Lung (tissue), 12 donors: ENCODE data around the gene LRP2. TPM values are rescaled to one million over a fixed set of nuclear protein-coding genes. Genes with fewer than 3 reads are reported as not detected.
A peak's percentile ranks its signal among the peaks of the same experiment; 100 is the strongest.

ENCODE experiments used
- ATAC-seq: fragments of 200-7000 bp; cut with Tn5 transposase; one replicate; pipeline ENCODE4 v1.9.1; 2020; ENCODE audit warnings: moderate number of reproducible peaks; ENCODE audit not compliant: insufficient read depth, low FRiP score
- DNase-seq, 3 donors: peaks; one replicate each; pipeline ENCODE4 v3.0.0-alpha.2; 2013 to 2017
- H3K27ac ChIP-seq, 2 donors: one replicate each; pipeline ENCODE4 v1.5.1; 2013; ENCODE audit warnings: mild to moderate bottlenecking in 2 of 2, moderate library complexity in 2 of 2, control low read depth in 1 of 2, inconsistent platforms in 1 of 2, low read depth in 1 of 2, low read length in 1 of 2
- H3K27me3 ChIP-seq, 3 donors: one replicate each; pipeline ENCODE4 v1.5.1; 2013; ENCODE audit warnings: low read length in 2 of 3; ENCODE audit not compliant: control insufficient read depth in 3 of 3, insufficient read depth in 3 of 3
- H3K36me3 ChIP-seq, 4 donors: one replicate each; pipeline ENCODE4 v1.5.1; 2013; ENCODE audit warnings: low read length in 4 of 4, mild to moderate bottlenecking in 1 of 4, moderate library complexity in 1 of 4; ENCODE audit not compliant: control insufficient read depth in 4 of 4, insufficient read depth in 4 of 4
- H3K4me1 ChIP-seq, 5 donors: one replicate each; pipeline ENCODE4 v1.5.1; 2013; ENCODE audit warnings: low read length in 5 of 5, mild to moderate bottlenecking in 2 of 5, moderate library complexity in 1 of 5; ENCODE audit not compliant: control insufficient read depth in 5 of 5, insufficient read depth in 5 of 5
- H3K4me3 ChIP-seq: one replicate; pipeline ENCODE4 v1.5.1; 2013; ENCODE audit warnings: mild to moderate bottlenecking, control low read depth, moderate library complexity
- H3K9ac ChIP-seq, 2 donors: one replicate each; pipeline ENCODE4 v1.5.1; 2013; ENCODE audit warnings: low read length in 2 of 2, control low read depth in 1 of 2; ENCODE audit not compliant: insufficient read depth in 1 of 2
- H3K9me3 ChIP-seq, 4 donors: one replicate each; pipeline ENCODE4 v1.5.1; 2013; ENCODE audit warnings: low read length in 3 of 4, mild to moderate bottlenecking in 1 of 4, moderate library complexity in 1 of 4; ENCODE audit not compliant: control insufficient read depth in 4 of 4, insufficient read depth in 3 of 4
- CTCF ChIP-seq: IDR thresholded peaks from 2 replicates; pipeline ENCODE4 v1.5.1; 2012; ENCODE audit warnings: mild to moderate bottlenecking; ENCODE audit errors: control extremely low read depth, extremely low read depth
- WGBS, 2 donors: extraction: QIAGEN DNeasy Blood & Tissue Kit; methylation state at CpG; one replicate each; pipeline ENCODE4 v1.1.7; 2013; 5-methylcytosine and 5-hydroxymethylcytosine counted together
- polyA plus RNA-seq, 2 donors: library from polyadenylated mRNA; stranded (reverse); fragments of 200-250 nt; gene quantifications; one replicate each; pipeline ENCODE4 v1.2.1, GENCODE V29; 2013
- total RNA-seq, 2 donors: library from RNA; depleted of rRNA in 1 of 2; stranded (reverse); fragments of >200 nt in 1 of 2; gene quantifications; one replicate each; pipeline ENCODE4 v1.2.1, GENCODE V29; 2014 to 2021
- donor health status: control.
- donor health status: control.
- donor health status: Bipolar disorder and iron deficiency.
- donor health status: healthy.
- donor health status: DM: yes; HTN: yes; CAD: no.

LRP2 gene
- total and polyA plus RNA-seq, 4 donors = 2.4 to 39.5 (median 15.8) TPM

DNA sequence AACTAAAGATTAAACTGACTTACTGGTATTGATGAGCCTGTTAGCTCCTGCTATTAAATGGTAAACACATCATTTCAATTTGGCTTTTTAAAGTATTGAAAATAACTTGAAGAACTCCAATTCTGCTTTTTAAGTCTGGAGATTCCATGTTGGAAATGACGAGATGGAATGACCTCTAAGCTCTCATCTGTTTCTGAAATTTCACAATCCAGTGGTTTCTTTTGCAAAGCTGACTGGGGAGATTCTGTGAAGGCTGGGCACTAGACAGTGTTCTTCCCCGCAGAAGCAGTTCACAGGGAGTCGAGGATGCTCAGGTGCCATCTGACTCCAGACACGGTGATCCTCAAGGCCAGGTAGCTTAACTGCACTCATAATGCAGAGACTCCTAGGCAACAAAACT lies 248.3 kb downstream of the LRP2 start:
- DNase-seq (no peak), ATAC-seq (no peak)
- H3K36me3 ChIP-seq = no peaks in the 10 kb centered on the region
- WGBS, 2 donors = 47 to 80% methylated on average over 4 of the region's 4 CpGs
- no peak for TF ChIP-seq CTCF
- no peak overlapping the region for H3K27ac ChIP-seq
- H3K4me3 ChIP-seq = no peak overlapping the region
- no peaks in the 10 kb centered on the region for H3K27me3 ChIP-seq
- H3K9me3 ChIP-seq = peaks cover 0 to 4% (median 0%) of the 10 kb centered on the region in 4 donors
- no peaks in the 10 kb centered on the region for H3K4me1 ChIP-seq
- no peak overlapping the region for H3K9ac ChIP-seq

GRCh38 chr2:169112841-169113240 lies 249.5 kb downstream of the LRP2 start:
- ATAC-seq = no peak
- TF ChIP-seq CTCF = no peak
- WGBS, 2 donors = 78 to 83% methylated on average over 6 of the region's 6 CpGs

DNA sequence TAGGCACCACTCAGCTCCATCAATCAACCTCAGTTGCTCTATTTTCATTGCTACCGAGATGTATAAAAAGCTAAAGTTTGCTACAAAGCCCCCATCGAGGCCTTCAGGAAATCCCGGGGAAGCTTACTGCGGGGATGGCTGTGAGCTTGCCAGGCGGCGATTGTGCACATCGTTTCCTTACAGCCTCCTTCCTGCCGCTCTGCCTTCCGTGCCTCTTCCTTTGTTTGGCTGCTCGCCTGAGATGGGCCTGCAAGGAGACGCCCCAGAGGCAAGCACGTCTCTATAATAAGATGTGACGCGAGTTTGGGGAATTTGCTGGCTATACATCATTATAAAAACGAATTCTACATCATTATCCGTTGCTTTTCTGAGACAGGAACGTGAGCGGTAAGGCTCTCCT lies 251.4 kb downstream of the LRP2 start:
- Histone ChIP-seq H3K4me3 (no peak overlapping the region), H3K36me3 (no peaks in the 10 kb centered on the region), H3K27me3 (no peaks in the 10 kb centered on the region), H3K4me1 (no peaks in the 10 kb centered on the region), H3K27ac (no peak overlapping the region), H3K9ac (no peak overlapping the region), H3K9me3 (peaks cover 0 to 4% (median 0%) of the 10 kb centered on the region in 4 donors)
- DNase-seq = peak in 1 of 3 donors; percentile 25
- no peak for ATAC-seq
- no peak for TF ChIP-seq CTCF
- WGBS, 2 donors = 27 to 42% methylated on average over 18 of the region's 18 CpGs

More at GRCh38 chr2:169112841-169113240, 249.5 kb downstream of the LRP2 start:
- no peak overlapping the region for H3K9ac ChIP-seq
- H3K4me1 ChIP-seq = no peaks in the 10 kb centered on the region
- H3K27me3 ChIP-seq = no peaks in the 10 kb centered on the region
- no peaks in the 10 kb centered on the region for H3K36me3 ChIP-seq
- no peak for DNase-seq
- no peak overlapping the region for H3K4me3 ChIP-seq
- H3K27ac ChIP-seq = no peak overlapping the region
- peaks cover 0 to 4% (median 0%) of the 10 kb centered on the region in 4 donors for H3K9me3 ChIP-seq

DNA sequence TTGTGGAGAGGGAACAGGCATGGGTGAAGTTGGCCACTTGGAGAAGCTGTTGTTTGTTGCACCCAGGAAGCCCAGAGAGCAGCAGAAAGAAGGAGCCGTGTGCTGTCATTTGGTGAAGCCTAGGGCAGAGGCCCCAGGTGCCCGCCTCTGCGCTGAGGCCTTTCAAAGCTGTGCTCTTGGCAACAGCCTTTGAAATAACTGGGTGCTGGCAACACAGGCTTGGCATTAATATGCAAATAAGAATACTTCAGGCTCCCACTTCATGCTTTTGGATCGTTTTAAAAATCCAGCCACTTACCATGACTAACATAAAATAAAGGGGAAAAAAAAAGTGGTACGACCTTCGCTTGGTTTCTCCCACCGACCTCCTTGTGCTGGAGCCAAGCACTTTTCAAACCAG lies 251.9 kb downstream of the LRP2 start:
- Histone ChIP-seq H3K4me1 (no peaks in the 10 kb centered on the region), H3K9me3 (peaks cover 0 to 4% (median 0%) of the 10 kb centered on the region in 4 donors), H3K4me3 (no peak overlapping the region), H3K36me3 (no peaks in the 10 kb centered on the region), H3K27ac (no peak overlapping the region), H3K27me3 (no peaks in the 10 kb centered on the region), H3K9ac (no peak overlapping the region)
- WGBS, 2 donors = 74 to 83% methylated on average over 7 of the region's 7 CpGs
- no peak for TF ChIP-seq CTCF
- no peak for DNase-seq
- no peak for ATAC-seq
